ENCODE data around the gene DBT.

DBT gene

GRCh38 chr1:100232156-100232555 lies 17.5 kb downstream of the DBT start:
- no peak for ATAC-seq

DNA sequence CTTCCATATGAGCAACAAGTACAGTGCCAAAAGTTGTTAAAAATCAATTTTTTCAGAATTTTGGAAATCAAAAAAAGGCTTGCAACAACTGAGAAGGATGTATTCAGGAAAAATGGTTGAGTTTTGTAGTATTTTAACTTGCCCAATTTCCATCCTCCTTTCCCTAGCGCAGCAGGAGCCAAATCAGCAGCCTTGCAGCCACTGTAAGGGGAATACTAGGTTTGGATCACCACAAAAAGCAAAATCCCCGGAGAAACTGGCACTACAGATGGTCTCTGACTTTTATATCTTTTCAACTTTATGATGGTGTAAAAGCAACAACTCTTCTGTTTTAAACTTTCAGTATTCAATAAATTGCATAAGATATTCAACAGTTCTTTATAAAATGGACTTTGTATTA lies 17.9 kb downstream of the DBT start:
- ATAC-seq: no peak
- TF ChIP-seq GLIS3 (CRISPR knock-in tag; IDR thresholded peaks at IDR 0.05) (no peak), RARB (CRISPR knock-in tag; IDR thresholded peaks at IDR 0.05) (no peak), TOX (CRISPR knock-in tag; IDR thresholded peaks at IDR 0.05; ENCODE audit: borderline replicate concordance) (no peak), ZC3H10 (CRISPR knock-in tag; IDR thresholded peaks at IDR 0.05) (no peak), ARNTL (CRISPR knock-in tag; IDR thresholded peaks at IDR 0.05; ENCODE audit: borderline replicate concordance, low read depth) (no peak), CSRNP3 (CRISPR knock-in tag; IDR thresholded peaks at IDR 0.05) (no peak), OSR1 (CRISPR knock-in tag; IDR thresholded peaks at IDR 0.05) (no peak), POU6F1 (CRISPR knock-in tag; IDR thresholded peaks at IDR 0.05; ENCODE audit: borderline replicate concordance, low read depth) (no peak), ZNF70 (CRISPR knock-in tag; IDR thresholded peaks at IDR 0.05) (no peak), ZFP30 (CRISPR knock-in tag; IDR thresholded peaks at IDR 0.05) (no peak), ZFP3 (CRISPR knock-in tag; IDR thresholded peaks at IDR 0.05) (no peak), PPARA (CRISPR knock-in tag; IDR thresholded peaks at IDR 0.05; ENCODE audit: borderline replicate concordance) (no peak), ZNF8 (CRISPR knock-in tag; IDR thresholded peaks at IDR 0.05) (no peak)
- TF ChIP-seq, protein P1, sequence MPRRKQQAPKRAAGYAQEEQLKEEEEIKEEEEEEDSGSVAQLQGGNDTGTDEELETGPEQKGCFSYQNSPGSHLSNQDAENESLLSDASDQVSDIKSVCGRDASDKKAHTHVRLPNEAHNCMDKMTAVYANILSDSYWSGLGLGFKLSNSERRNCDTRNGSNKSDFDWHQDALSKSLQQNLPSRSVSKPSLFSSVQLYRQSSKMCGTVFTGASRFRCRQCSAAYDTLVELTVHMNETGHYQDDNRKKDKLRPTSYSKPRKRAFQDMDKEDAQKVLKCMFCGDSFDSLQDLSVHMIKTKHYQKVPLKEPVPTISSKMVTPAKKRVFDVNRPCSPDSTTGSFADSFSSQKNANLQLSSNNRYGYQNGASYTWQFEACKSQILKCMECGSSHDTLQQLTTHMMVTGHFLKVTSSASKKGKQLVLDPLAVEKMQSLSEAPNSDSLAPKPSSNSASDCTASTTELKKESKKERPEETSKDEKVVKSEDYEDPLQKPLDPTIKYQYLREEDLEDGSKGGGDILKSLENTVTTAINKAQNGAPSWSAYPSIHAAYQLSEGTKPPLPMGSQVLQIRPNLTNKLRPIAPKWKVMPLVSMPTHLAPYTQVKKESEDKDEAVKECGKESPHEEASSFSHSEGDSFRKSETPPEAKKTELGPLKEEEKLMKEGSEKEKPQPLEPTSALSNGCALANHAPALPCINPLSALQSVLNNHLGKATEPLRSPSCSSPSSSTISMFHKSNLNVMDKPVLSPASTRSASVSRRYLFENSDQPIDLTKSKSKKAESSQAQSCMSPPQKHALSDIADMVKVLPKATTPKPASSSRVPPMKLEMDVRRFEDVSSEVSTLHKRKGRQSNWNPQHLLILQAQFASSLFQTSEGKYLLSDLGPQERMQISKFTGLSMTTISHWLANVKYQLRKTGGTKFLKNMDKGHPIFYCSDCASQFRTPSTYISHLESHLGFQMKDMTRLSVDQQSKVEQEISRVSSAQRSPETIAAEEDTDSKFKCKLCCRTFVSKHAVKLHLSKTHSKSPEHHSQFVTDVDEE (CRISPR knock-in tag; IDR thresholded peaks at IDR 0.05): no peak

More at GRCh38 chr1:100232156-100232555, 17.5 kb downstream of the DBT start:
- no peak for TF ChIP-seq ZFP3 (CRISPR knock-in tag; IDR thresholded peaks at IDR 0.05)
- no peak for TF ChIP-seq POU6F1 (CRISPR knock-in tag; IDR thresholded peaks at IDR 0.05; ENCODE audit: borderline replicate concordance, low read depth)
- no peak for TF ChIP-seq ARNTL (CRISPR knock-in tag; IDR thresholded peaks at IDR 0.05; ENCODE audit: borderline replicate concordance, low read depth)
- TF ChIP-seq PPARA (CRISPR knock-in tag; IDR thresholded peaks at IDR 0.05; ENCODE audit: borderline replicate concordance): no peak

- no peak for ATAC-seq
- TF ChIP-seq ZC3H10 (CRISPR knock-in tag; IDR thresholded peaks at IDR 0.05) (no peak), ESRRG (CRISPR knock-in tag; IDR thresholded peaks at IDR 0.05) (no peak), ZNF565 (CRISPR knock-in tag; conservative IDR thresholded peaks at IDR 0.05; ENCODE audit: low read depth) (no peak), OSR1 (CRISPR knock-in tag; IDR thresholded peaks at IDR 0.05) (no peak), GLIS3 (CRISPR knock-in tag; IDR thresholded peaks at IDR 0.05) (no peak), SNAI2 (CRISPR knock-in tag; IDR thresholded peaks at IDR 0.05) (no peak), PPARA (CRISPR knock-in tag; IDR thresholded peaks at IDR 0.05; ENCODE audit: borderline replicate concordance) (no peak), POU6F1 (CRISPR knock-in tag; IDR thresholded peaks at IDR 0.05; ENCODE audit: borderline replicate concordance, low read depth) (no peak), TCF4 (CRISPR knock-in tag; IDR thresholded peaks at IDR 0.05; ENCODE audit: borderline replicate concordance) (no peak), CSRNP3 (CRISPR knock-in tag; IDR thresholded peaks at IDR 0.05) (no peak), ISL1 (CRISPR knock-in tag; IDR thresholded peaks at IDR 0.05) (no peak), CSDC2 (CRISPR knock-in tag; IDR thresholded peaks at IDR 0.05) (no peak)
- TF ChIP-seq, protein P1 (CRISPR knock-in tag; IDR thresholded peaks at IDR 0.05): no peak
Measured at GRCh38 chr1:100230765-100231164, 18.9 kb downstream of the DBT start.

All from SK-N-SH treated with all-trans-retinoic acid at 6 μM for 48 hours (cell line).